CD8-positive, alpha-beta memory T cell (primary cell): ENCODE measurements around the gene L3MBTL3. TPM values are rescaled to one million over a fixed set of nuclear protein-coding genes. Genes with fewer than 3 reads are reported as not detected.
"Not testable (repeated sequence)": the region's sequence is repeated elsewhere in the genome, so short reads cannot be mapped to it uniquely, and the experiment has no call there.

Source experiments
- CTCF ChIA-PET: fragments of 350-600 bp; sonication (Branson Sonifier 250); formaldehyde crosslinking; loops from one replicate; lab custom pipeline; 2021; ENCODE audit warnings: antibody characterized with exemption; lab: Charles Lee
- POLR2A ChIA-PET: fragments of 350-600 bp; sonication (Branson Sonifier 250); formaldehyde crosslinking; loops from one replicate; lab custom pipeline; 2021; ENCODE audit warnings: antibody characterized with exemption; lab: Charles Lee
- DNase-seq, 5 donors: peaks; one replicate each; pipeline versions ENCODE4 v3.0.0 to v3.0.0-alpha.2; 2020 to 2022; ENCODE audit warnings: mixed read lengths in 1 of 5
- H3K27ac ChIP-seq: one replicate; pipeline ENCODE4 v1.7.0; 2013; ENCODE audit warnings: low read depth, mild to moderate bottlenecking, low read length, moderate library complexity
- H3K27me3 ChIP-seq: 2 replicates; pipeline ENCODE4 v1.7.0; 2013; ENCODE audit warnings: low read length, mild to moderate bottlenecking; ENCODE audit not compliant: insufficient read depth, poor library complexity, severe bottlenecking
- H3K36me3 ChIP-seq: 2 replicates; pipeline ENCODE4 v1.7.0; 2013; ENCODE audit warnings: mild to moderate bottlenecking, low read length, moderate library complexity; ENCODE audit not compliant: insufficient read depth
- H3K4me1 ChIP-seq: 2 replicates; pipeline ENCODE4 v1.7.0; 2013; ENCODE audit warnings: mild to moderate bottlenecking, low read length, moderate library complexity; ENCODE audit not compliant: insufficient read depth
- H3K4me3 ChIP-seq: 2 replicates; pipeline ENCODE4 v1.7.0; 2013; ENCODE audit warnings: mild to moderate bottlenecking, low read length
- H3K9me3 ChIP-seq: 2 replicates; pipeline ENCODE4 v1.7.0; 2013; ENCODE audit warnings: mild to moderate bottlenecking, low read length
- H3K27ac Mint-ChIP-seq, 8 donors: one replicate each; pipeline ENCODE4 v1.8.0; 2020 to 2021; ENCODE audit warnings: mixed read lengths in 8 of 8, mild to moderate bottlenecking in 6 of 8, inconsistent platforms in 3 of 8, moderate library complexity in 3 of 8
- H3K27me3 Mint-ChIP-seq, 2 donors: one replicate each; pipeline ENCODE4 v1.8.0; 2020 to 2021; ENCODE audit warnings: mixed read lengths in 2 of 2, mild to moderate bottlenecking in 1 of 2, moderate library complexity in 1 of 2
- H3K36me3 Mint-ChIP-seq, 3 donors: one replicate each; pipeline ENCODE4 v1.8.0; 2020 to 2021; ENCODE audit warnings: mixed read lengths in 3 of 3, inconsistent platforms in 1 of 3, mild to moderate bottlenecking in 1 of 3
- H3K4me1 Mint-ChIP-seq, 3 donors: one replicate each; pipeline ENCODE4 v1.8.0; 2020 to 2021; ENCODE audit warnings: mixed read lengths in 3 of 3, inconsistent platforms in 1 of 3, mild to moderate bottlenecking in 1 of 3
- H3K4me3 Mint-ChIP-seq, 7 donors: one replicate each; pipeline ENCODE4 v1.8.0; 2020 to 2021; ENCODE audit warnings: mixed read lengths in 7 of 7, mild to moderate bottlenecking in 6 of 7, moderate library complexity in 4 of 7, inconsistent platforms in 2 of 7
- H3K9me3 Mint-ChIP-seq, 5 donors: one replicate each; pipeline ENCODE4 v1.8.0; 2020 to 2022; ENCODE audit warnings: mixed read lengths in 5 of 5, mild to moderate bottlenecking in 3 of 5, moderate library complexity in 2 of 5, inconsistent platforms in 1 of 5
- polyA plus RNA-seq: library from polyadenylated mRNA; unstranded; fragments of 300-500 nt; fragmentation: Illumina TruSeq; gene quantifications from one replicate; pipeline ENCODE4 v1.2.3, GENCODE V29; 2021
- total RNA-seq, 2 experiments: library from RNA; stranded (reverse); gene quantifications; one replicate each; pipeline ENCODE4 v1.2.3, GENCODE V29; 2021

Gene L3MBTL3
- total and polyA plus RNA-seq, 3 experiments from 2014 or later: 6.6 to 11.1 (median 10.2) TPM

DNA sequence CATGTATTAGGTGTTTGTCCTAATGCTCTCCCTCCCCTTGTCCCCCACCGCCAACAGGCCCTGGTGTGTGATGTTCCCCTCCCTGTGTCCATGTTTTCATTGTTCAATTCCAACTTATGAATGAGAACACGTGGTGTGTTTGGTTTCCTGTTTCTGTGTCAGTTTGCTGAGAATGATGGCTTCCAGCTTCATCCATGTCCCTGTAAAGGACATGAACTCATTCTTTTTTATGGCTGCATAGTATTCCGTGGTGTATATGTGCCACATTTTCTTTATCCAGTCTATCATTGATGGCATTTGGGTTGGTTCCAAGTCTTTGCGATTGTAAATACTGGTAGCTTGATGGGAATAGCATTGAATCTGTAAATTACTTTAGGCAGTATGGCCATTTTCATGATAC is 151.8 kb downstream of the L3MBTL3 start:
- DNase-seq, H3K9me3 ChIP-seq, H3K27me3 Mint-ChIP-seq, H3K4me1 ChIP-seq, H3K4me3 ChIP-seq, H3K27me3 ChIP-seq, H3K4me3 Mint-ChIP-seq, POLR2A ChIA-PET, H3K27ac ChIP-seq, CTCF ChIA-PET: not testable (repeated sequence)
- Mint-ChIP-seq H3K4me1 (peaks cover 35 to 72% (median 46%) of the 10 kb centered on the region in 3 donors), H3K36me3 (peaks cover 39 to 82% (median 69%) of the 10 kb centered on the region in 3 donors), H3K9me3 (peaks cover 2 to 26% (median 18%) of the 10 kb centered on the region in 5 donors), H3K27ac (peak overlapping the region in 7 of 8 donors; percentile 44 to 91 (median 71))
- peaks cover 20% of the 10 kb centered on the region for H3K36me3 ChIP-seq

DNA sequence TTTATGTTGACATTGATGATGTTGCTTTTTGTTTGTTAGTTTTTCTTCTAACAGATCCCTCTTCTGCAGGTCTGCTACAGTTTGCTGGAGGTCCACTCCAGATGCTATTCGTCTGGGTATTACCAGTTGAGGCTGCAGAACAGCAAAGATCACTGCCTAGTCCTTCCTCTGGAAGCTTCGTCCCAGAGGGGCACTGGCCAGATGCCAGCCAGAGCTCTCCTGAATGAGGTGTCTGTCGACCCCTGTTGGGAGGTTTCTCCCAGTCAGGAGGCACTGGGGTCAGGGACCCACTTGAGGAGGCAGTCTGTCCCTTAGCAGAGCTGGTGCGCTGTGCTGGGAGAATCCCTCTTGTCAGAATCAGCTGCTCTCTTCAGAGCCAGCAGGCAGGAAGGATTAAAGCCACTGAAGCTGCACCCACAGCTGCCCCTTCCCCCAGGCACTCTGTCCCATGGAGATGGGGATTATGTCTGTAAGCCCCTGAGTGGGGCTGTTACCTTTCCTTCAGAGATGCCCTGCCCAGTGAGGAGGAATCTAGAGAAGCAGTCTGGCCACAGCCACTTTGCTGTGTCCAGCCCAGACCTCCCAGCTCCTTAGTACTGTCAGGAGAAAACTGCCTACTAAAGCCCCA is 155.1 kb downstream of the L3MBTL3 start:
- H3K27me3 ChIP-seq, DNase-seq, H3K4me1 ChIP-seq, H3K4me3 ChIP-seq, H3K27me3 Mint-ChIP-seq, H3K4me3 Mint-ChIP-seq, H3K27ac ChIP-seq, POLR2A ChIA-PET, H3K9me3 ChIP-seq: not testable (repeated sequence)
- Mint-ChIP-seq H3K27ac (peak overlapping the region in 4 of 8 donors; percentile 43 to 51 (median 46)), H3K9me3 (peaks cover 0 to 26% (median 18%) of the 10 kb centered on the region in 5 donors), H3K4me1 (peaks cover 30 to 59% (median 37%) of the 10 kb centered on the region in 3 donors), H3K36me3 (peaks cover 37 to 83% (median 60%) of the 10 kb centered on the region in 3 donors)
- H3K36me3 ChIP-seq: peaks cover 21% of the 10 kb centered on the region
- CTCF ChIA-PET: interaction anchor here (1.4 kb wide), 1 partner anchor 10 kb away, joined by 3 read pairs; no protein-coding TSS in a partner anchor

DNA sequence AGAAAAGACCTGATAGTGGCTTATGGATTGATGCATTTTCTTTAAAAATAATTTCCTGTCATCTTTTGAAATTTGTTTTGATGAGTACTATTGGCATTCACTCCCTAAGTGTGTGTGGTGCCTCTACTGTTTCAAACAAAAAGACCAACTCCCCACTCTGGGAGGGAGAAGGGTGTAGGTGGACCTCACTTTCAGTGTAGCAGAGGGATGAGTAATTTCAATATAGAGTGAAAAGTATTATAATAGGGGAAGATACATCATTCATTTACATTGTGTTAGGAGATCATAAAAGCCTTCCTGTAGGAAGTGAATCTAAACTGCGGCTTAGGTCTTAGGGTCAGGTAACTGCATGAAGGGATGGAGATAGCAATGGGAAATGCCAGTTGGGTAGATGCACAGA is 158.0 kb downstream of the L3MBTL3 start:
- H3K9me3 ChIP-seq: no peaks in the 10 kb centered on the region
- no peak overlapping the region for H3K4me3 ChIP-seq
- CTCF ChIA-PET: no interaction called here
- DNase-seq: no peak
- Mint-ChIP-seq H3K9me3 (peaks cover 0 to 14% (median 10%) of the 10 kb centered on the region in 5 donors), H3K4me1 (peaks cover 24 to 49% (median 39%) of the 10 kb centered on the region in 3 donors), H3K36me3 (peaks cover 42 to 84% (median 62%) of the 10 kb centered on the region in 3 donors), H3K27me3 (no peaks in the 10 kb centered on the region), H3K4me3 (no peak overlapping the region), H3K27ac (peak overlapping the region in 7 of 8 donors; percentile 16 to 93 (median 51))
- peaks cover 21% of the 10 kb centered on the region for H3K36me3 ChIP-seq
- no peaks in the 10 kb centered on the region for H3K4me1 ChIP-seq
- no peak overlapping the region for H3K27ac ChIP-seq
- H3K27me3 ChIP-seq: no peaks in the 10 kb centered on the region
- POLR2A ChIA-PET: no interaction called here

DNA sequence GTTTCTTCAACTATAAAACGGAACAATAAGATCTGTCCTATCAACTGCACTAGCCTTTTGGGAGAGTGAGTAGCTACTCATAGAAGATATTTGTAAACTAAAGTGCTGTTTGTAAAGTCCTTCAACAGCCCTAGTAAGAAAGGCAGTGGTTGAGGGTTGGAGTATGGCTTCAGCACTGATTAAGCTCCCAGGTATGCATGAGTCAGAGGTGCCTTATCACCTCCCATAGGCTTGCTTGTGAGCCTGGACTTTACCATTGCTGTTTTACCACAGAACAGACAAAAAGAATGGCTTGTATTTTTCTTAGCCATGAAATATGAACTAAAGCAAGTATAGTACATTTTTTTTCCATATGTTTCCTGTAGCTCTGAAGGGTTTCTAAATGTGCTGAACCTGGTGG is 160.3 kb downstream of the L3MBTL3 start:
- Mint-ChIP-seq H3K27me3 (no peaks in the 10 kb centered on the region), H3K36me3 (peaks cover 45 to 86% (median 51%) of the 10 kb centered on the region in 3 donors), H3K9me3 (no peaks in the 10 kb centered on the region), H3K4me1 (peaks cover 38 to 52% (median 43%) of the 10 kb centered on the region in 3 donors), H3K4me3 (no peak overlapping the region), H3K27ac (peak overlapping the region in 4 of 8 donors; percentile 33 to 66 (median 50))
- Histone ChIP-seq H3K9me3 (no peaks in the 10 kb centered on the region), H3K4me1 (peaks cover 11% of the 10 kb centered on the region), H3K4me3 (no peak overlapping the region), H3K27ac (no peak overlapping the region), H3K36me3 (peaks cover 22% of the 10 kb centered on the region), H3K27me3 (no peaks in the 10 kb centered on the region)
- CTCF ChIA-PET: no interaction called here
- POLR2A ChIA-PET: no interaction called here
- no peak for DNase-seq

DNA sequence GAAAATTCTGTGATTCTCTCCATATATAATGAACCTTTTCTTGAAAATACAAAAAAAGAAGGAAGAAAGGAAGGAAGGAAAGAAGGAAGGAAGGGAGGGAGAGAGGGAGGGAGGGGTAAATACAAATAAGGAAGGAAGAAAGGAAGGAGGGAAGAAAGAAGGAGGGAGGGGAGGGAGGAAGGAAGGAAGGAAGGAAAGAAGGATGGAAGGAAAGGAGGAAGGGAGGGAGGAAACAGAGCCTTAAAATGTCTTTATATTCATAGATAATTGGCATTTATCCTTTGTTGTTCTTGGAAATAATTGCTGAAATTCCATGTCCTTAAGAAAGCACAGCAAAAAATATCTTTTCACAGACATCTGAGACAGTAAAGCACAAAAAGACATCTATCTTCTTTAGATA is 164.1 kb downstream of the L3MBTL3 start:
- peak overlapping the region in 7 of 8 donors; percentile 17 to 88 (median 80) for H3K27ac Mint-ChIP-seq
- CTCF ChIA-PET: interaction anchor here (1.4 kb wide), 1 partner anchor 100 kb away, joined by 5 read pairs; no protein-coding TSS in a partner anchor

DNA sequence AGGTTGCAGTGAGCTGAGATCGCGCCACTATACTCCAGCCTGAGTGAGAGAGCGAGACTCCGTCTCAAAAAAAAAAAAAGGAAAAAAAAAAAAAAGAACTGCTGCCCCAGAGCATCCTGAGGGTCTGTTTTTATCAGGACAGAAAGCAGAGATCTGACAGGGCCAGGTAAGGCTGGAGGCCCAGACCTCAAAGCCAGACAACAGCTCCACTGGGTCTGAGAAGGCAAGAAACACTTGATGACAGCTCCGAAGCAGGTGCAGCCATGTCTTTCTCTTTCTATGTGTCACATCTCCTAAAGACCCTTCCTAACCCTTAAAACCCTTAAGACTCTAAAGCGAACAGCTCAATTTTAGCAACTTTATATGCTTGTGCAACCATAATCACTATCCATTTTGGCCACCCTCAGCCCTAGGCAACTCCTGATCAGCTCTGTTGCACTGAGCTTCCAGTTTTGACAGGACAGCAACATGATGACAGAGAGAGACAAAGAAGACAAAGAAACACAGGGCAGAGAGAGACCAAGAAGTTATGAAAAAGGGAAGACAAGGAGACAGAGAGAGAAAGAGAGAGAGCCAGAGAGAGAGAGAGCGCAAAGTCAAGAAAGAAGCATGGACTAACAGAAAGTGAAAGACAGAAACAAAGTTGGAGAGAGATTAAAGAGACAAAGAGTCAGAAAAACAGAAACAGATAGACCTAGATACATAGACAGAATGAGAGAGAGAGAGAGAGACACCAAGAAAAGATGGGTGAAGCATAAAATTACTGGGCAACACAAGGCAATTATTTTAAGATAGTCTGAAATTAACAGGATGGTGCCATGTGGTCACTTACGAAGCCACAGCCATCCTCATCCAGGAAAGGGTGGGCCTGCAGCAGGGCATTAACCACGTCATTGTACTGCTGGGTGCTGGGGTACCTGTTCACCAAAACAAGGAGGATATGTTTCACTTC is 165.2 kb downstream of the L3MBTL3 start:
- H3K4me1 Mint-ChIP-seq: peaks cover 63 to 77% (median 64%) of the 10 kb centered on the region in 3 donors
- H3K27me3 ChIP-seq: no peaks in the 10 kb centered on the region
- H3K9me3 Mint-ChIP-seq: no peaks in the 10 kb centered on the region
- H3K27me3 Mint-ChIP-seq: no peaks in the 10 kb centered on the region
- peaks cover 9% of the 10 kb centered on the region for H3K36me3 ChIP-seq
- ChIA-PET POLR2A (interaction anchor here (1.0 kb wide), 1 partner anchor 31 kb away, joined by 3 read pairs; no protein-coding TSS in a partner anchor), CTCF (interaction anchor here (0.8 to 1.5 kb wide), 6 partner anchors 11 to 99 kb away, joined by 3 to 6 read pairs (median 4); no protein-coding TSS in a partner anchor)
- peak overlapping the region; percentile 10 for H3K4me3 ChIP-seq
- peaks cover 51% of the 10 kb centered on the region for H3K4me1 ChIP-seq
- H3K9me3 ChIP-seq: no peaks in the 10 kb centered on the region
- H3K27ac Mint-ChIP-seq: peak overlapping the region; percentile 77 to 95 (median 86)
- peak overlapping the region; percentile 24 to 77 (median 47) for H3K4me3 Mint-ChIP-seq
- H3K27ac ChIP-seq: peak overlapping the region; percentile 13
- DNase-seq: peak; percentile 13 to 77 (median 66)
- peaks cover 25 to 78% (median 47%) of the 10 kb centered on the region in 3 donors for H3K36me3 Mint-ChIP-seq

More for the DNA sequence above, 164.1 kb downstream of the L3MBTL3 start:
- Mint-ChIP-seq H3K4me3 (peak overlapping the region in 1 of 7 donors; percentile 36), H3K27me3 (no peaks in the 10 kb centered on the region), H3K36me3 (peaks cover 29 to 78% (median 45%) of the 10 kb centered on the region in 3 donors), H3K9me3 (no peaks in the 10 kb centered on the region), H3K4me1 (peaks cover 61 to 73% (median 61%) of the 10 kb centered on the region in 3 donors)
- no peak for DNase-seq
- peaks cover 9% of the 10 kb centered on the region for H3K36me3 ChIP-seq
- no peaks in the 10 kb centered on the region for H3K27me3 ChIP-seq
- no peaks in the 10 kb centered on the region for H3K9me3 ChIP-seq
- no peak overlapping the region for H3K4me3 ChIP-seq
- POLR2A ChIA-PET: no interaction called here
- H3K27ac ChIP-seq: no peak overlapping the region
- H3K4me1 ChIP-seq: peaks cover 40% of the 10 kb centered on the region

DNA sequence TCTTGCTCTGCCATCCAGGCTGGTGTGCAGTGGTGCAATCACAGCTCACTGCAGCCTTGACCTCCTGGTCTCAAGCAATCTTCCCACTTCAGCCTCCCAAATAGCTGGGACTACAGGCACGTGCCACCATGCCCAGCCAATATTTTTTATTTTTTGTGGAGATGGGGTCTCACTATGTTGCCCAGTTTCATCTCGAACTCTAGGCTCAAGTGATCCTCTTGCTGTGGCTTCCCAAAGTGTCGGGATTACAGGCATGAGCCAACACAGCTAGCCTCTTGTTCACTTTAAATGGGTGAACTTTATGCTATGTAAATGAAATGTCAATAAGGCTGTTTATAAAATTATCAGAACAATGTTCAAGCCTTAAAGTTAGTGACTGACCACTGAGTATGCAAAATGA is 167.3 kb downstream of the L3MBTL3 start:
- Histone ChIP-seq H3K4me3 (no peak overlapping the region), H3K9me3 (no peaks in the 10 kb centered on the region), H3K4me1 (peaks cover 71% of the 10 kb centered on the region), H3K36me3 (peaks cover 9% of the 10 kb centered on the region), H3K27ac (no peak overlapping the region), H3K27me3 (no peaks in the 10 kb centered on the region)
- Mint-ChIP-seq H3K36me3 (peaks cover 13 to 83% (median 50%) of the 10 kb centered on the region in 3 donors), H3K4me1 (peaks cover 79 to 88% (median 83%) of the 10 kb centered on the region in 3 donors), H3K27me3 (no peaks in the 10 kb centered on the region), H3K27ac (peak overlapping the region in 6 of 8 donors; percentile 73 to 90 (median 82)), H3K9me3 (no peaks in the 10 kb centered on the region), H3K4me3 (peak overlapping the region in 4 of 7 donors; percentile 4 to 52 (median 33))
- ChIA-PET CTCF (interaction anchor here (1.5 kb wide), 1 partner anchor 38 kb away, joined by 4 read pairs; no protein-coding TSS in a partner anchor), POLR2A (no interaction called here)
- DNase-seq: no peak
